GM18951 (cell line): ENCODE measurements around the gene DLGAP4.

Source experiments
- POLR2A ChIP-seq: IDR thresholded peaks from 4 replicates; pipeline ENCODE4 v1.6.1; 2011; ENCODE audit warnings: mild to moderate bottlenecking; ENCODE audit not compliant: insufficient read length, insufficient read depth; ENCODE audit errors: extremely low read depth
- in situ Hi-C: fragments of 300-500 bp; cut with MboI; formaldehyde crosslinking; loops from one replicate; pipeline ENCODE4 v1.12.0; 2022; ENCODE audit warnings: low sequenced_read_pairs, mixed read lengths, inconsistent platforms; ENCODE audit not compliant: unreplicated experiment

Gene DLGAP4

GRCh38 chr20:36308353-36308752 is 2.2 kb downstream of the DLGAP4 start:
- TF ChIP-seq POLR2A, result no peak

GRCh38 chr20:36308986-36309385 is 2.8 kb downstream of the DLGAP4 start:
- in situ Hi-C loops, result no loop called here
- no peak for TF ChIP-seq POLR2A

More at GRCh38 chr20:36308353-36308752, 2.2 kb downstream of the DLGAP4 start:
- in situ Hi-C loops, result no loop called here

- no peak for TF ChIP-seq POLR2A
- in situ Hi-C loops, result no loop called here
These were observed 3.5 kb downstream of the DLGAP4 start for GRCh38 chr20:36309643-36310042.

DNA sequence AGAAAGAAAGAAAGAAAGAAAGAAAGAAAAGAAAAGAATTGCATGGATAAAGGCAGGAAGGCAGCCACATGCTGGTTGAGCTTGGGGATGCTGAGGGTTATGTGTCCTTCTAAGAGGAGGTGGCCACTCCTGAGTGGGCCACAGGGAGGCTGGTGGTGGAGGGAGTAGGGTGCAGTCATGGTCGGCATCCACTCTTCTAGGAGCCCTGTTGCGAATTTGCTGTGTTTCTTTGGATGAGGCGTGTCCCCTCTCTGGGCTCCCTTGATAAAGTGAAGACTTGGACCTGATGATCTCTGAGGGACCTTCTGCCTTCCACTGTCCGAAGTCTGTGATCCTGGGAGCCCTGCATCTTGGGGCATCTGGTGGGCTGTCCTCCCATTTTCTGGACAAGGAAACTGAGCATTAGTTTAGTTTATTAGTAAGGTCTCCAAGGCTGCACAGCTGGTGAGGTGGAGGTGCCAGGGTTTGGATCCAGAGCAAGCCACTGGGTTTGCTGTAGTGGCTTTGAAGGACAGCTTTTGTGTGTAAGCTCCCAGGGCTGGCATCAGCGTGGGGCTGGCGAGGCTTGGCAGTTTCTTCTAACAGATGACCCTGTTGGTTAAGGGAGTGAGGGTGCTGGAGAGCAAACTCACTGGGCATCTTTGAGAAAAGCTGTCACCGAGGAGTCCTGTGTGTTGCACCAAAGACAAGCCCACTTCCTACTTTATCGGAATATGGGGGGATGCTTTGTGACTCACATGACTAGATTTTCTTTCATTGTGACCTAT is 4.3 kb downstream of the DLGAP4 start:
- no peak for TF ChIP-seq POLR2A
- in situ Hi-C loops, result no loop called here

DNA sequence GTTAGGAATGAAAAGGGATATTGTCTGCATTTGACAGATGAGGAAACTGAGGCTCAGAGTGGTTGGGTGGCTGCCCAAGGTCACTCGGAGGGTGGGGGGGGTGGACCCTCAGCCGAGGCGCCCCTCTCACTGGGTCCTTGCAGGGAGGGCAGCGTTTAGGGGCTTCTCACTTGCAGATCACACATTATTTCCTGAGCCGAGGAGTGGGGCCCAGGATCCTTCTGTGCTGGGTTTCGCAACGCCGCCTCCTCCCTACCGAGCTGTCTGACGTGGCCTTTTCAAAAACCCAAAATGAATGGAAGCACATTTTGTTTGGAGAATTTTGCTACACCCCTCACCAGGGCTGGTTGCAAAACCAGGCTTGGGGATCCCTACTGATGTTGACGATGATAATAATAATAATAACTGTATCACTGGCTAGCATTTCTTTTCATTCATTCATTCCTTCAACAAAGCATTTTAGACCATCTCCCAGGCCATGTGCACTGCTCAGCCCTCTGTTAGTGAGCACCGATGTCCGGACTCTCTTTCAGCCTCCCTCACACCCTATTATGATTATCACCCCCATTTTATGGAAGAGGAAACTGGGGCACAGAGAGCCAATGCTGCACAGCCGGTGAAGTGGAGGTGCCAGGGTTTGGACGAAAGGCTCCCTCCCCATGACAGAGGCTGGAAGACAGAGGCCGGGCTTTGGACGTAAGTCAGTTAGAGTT is 5.2 kb downstream of the DLGAP4 start:
- in situ Hi-C loops, result no loop called here
- no peak for TF ChIP-seq POLR2A

- no peak for TF ChIP-seq POLR2A
These were observed 6.0 kb downstream of the DLGAP4 start for GRCh38 chr20:36311854-36312723.

GRCh38 chr20:36312724-36313441 is 6.7 kb downstream of the DLGAP4 start:
- TF ChIP-seq POLR2A, result no peak
- in situ Hi-C loops, result no loop called here

More at GRCh38 chr20:36311854-36312723, 6.0 kb downstream of the DLGAP4 start:
- in situ Hi-C loops, result no loop called here

GRCh38 chr20:36313476-36313875 is 7.3 kb downstream of the DLGAP4 start:
- in situ Hi-C loops, result no loop called here
- TF ChIP-seq POLR2A, result no peak

- in situ Hi-C loops, result no loop called here
- TF ChIP-seq POLR2A, result no peak
These were observed 7.8 kb downstream of the DLGAP4 start for GRCh38 chr20:36313926-36314325.

- in situ Hi-C loops, result no loop called here
- TF ChIP-seq POLR2A, result no peak
These were observed 8.8 kb downstream of the DLGAP4 start for GRCh38 chr20:36314734-36315544.

DNA sequence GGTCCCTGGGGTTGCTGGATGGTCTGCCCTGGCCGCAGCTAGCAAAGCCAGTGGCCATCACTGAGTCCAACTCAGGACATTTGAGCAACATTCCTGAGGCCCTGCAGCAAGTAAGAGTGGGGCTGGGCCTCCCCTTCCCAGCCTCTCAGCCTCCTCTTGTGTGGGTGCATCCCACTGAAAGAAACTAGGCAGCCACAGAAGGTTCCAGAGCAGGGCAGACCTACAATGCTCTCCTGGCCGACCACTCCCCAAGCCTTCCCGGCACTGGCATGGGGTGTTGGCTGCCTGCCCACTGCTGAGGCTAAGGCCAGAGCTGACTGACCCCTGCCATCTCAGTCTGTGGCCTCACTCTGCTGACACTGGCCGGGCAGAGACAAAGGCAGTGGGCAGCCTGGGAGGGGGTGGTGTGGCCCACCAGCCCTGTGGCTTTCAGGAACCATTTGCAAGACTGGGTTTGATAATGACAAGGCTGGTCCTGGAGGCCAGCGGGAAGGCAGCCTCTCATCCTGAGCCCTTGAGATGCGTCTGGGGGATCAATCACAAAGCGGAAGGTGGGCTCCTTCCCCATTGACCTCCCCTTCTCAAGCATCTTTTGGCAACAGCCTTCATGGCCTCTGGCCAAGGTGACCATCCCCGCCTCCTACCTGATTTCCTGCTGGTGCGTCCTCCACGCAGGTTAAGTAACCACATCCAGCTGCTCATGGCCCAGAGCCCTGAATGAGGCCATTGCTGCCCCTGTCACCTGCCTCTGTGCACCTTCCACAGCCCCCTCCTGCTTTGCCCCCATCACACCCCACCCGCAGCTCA is 9.6 kb downstream of the DLGAP4 start:
- no peak for TF ChIP-seq POLR2A
- in situ Hi-C loops, result no loop called here
